NT2/D1 (cell line): Measurements from ENCODE around the gene MACROD1.

Source experiments
- YY1 ChIP-seq: IDR thresholded peaks from 2 replicates; pipeline ENCODE4 v1.6.1; 2011; ENCODE audit not compliant: insufficient read length, insufficient read depth
- ZNF274 ChIP-seq: IDR thresholded peaks from 2 replicates; pipeline ENCODE4 v1.6.1; 2011; ENCODE audit warnings: mild to moderate bottlenecking, low read depth, low read length

GRCh38 chr11:63979426-63979825 lies 186.5 kb downstream of the MACROD1 start:
- TF ChIP-seq YY1 (no peak), ZNF274 (no peak)
